NCI-H1048 (cell line): ENCODE measurements around the gene ST7L.

Source experiments
- DNase-seq: peaks from one replicate; lab custom pipeline; 2025; lab: John Stamatoyannopoulos, UW

ST7L gene

GRCh38 chr1:112515311-112516009 is 103.5 kb downstream of the ST7L start:
- DNase-seq: no peak

GRCh38 chr1:112514901-112515300 is 104.0 kb downstream of the ST7L start:
- no peak for DNase-seq

GRCh38 chr1:112513112-112513870 is 105.7 kb downstream of the ST7L start:
- DNase-seq: no peak

GRCh38 chr1:112511897-112512296 is 107.0 kb downstream of the ST7L start:
- DNase-seq: no peak

- DNase-seq: no peak
Observed at GRCh38 chr1:112510340-112510739, 108.6 kb downstream of the ST7L start.

- no peak for DNase-seq
Observed at GRCh38 chr1:112509660-112510178, 109.2 kb downstream of the ST7L start.

- no peak for DNase-seq
Observed at GRCh38 chr1:112509005-112509659, 109.8 kb downstream of the ST7L start.

- no peak for DNase-seq
Observed at GRCh38 chr1:112508278-112509004, 110.5 kb downstream of the ST7L start, which contains the start of gene WNT2B. WNT2B (plus strand) TSS chr1:112508965; CDS start chr1:112509263, 298 bp downstream.

- DNase-seq: no peak
Observed at GRCh38 chr1:112507921-112508277, 111.0 kb downstream of the ST7L start.

GRCh38 chr1:112507336-112507735 is 111.6 kb downstream of the ST7L start:
- no peak for DNase-seq

- no peak for DNase-seq
Observed at GRCh38 chr1:112506731-112507130, 112.2 kb downstream of the ST7L start.

GRCh38 chr1:112506306-112506705 is 112.6 kb downstream of the ST7L start:
- DNase-seq: no peak

GRCh38 chr1:112505878-112506277 is 113.1 kb downstream of the ST7L start:
- DNase-seq: no peak

GRCh38 chr1:112505400-112505785 is 113.5 kb downstream of the ST7L start:
- DNase-seq: no peak

- DNase-seq: no peak
Observed at GRCh38 chr1:112504661-112505399, 114.1 kb downstream of the ST7L start.

- no peak for DNase-seq
Observed at GRCh38 chr1:112504001-112504660, 114.8 kb downstream of the ST7L start.

- no peak for DNase-seq
Observed at GRCh38 chr1:112502826-112503225, 116.1 kb downstream of the ST7L start.

GRCh38 chr1:112501810-112502641 is 116.9 kb downstream of the ST7L start:
- no peak for DNase-seq

GRCh38 chr1:112496290-112496689 is 122.7 kb downstream of the ST7L start:
- DNase-seq: no peak

- DNase-seq: no peak
Observed at GRCh38 chr1:112493351-112493750, 125.6 kb downstream of the ST7L start.
